Ishikawa (cell line): ENCODE data around the gene AK1.

Source experiments
- TEAD4 ChIP-seq: IDR thresholded peaks from 2 replicates; pipeline ENCODE4 v1.6.1; 2012
- TF ChIP-seq, protein P1 (sequence below): IDR thresholded peaks from 2 replicates; pipeline ENCODE4 v1.6.1; 2012

DNA sequence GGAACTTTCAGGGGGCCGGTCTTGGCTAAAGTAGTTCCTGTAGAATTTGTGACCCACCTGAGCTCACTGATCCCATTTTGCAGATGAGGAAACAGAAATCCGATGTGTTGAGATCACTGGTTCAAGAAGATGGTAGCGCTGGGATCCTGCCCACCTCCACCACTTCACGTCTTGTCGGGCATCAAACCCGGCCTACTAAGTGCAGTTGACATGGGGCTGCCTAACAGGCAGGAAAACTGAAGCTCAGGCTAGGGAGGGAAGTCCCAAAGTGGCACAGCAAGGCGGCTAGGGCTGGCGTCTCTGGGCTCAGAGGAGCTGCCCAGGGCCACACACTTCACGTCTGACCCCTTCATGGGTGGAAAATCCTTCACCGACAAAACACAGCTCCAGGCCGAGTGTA is 22.5 kb downstream of the AK1 start:
- TF ChIP-seq, protein P1, sequence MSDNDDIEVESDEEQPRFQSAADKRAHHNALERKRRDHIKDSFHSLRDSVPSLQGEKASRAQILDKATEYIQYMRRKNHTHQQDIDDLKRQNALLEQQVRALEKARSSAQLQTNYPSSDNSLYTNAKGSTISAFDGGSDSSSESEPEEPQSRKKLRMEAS = no peak
- TF ChIP-seq TEAD4 = no peak
